GM12878 (cell line): Measurements from ENCODE around the gene SRP14. TPM values are rescaled to one million over a fixed set of nuclear protein-coding genes. Genes with fewer than 3 reads are reported as not detected.
A peak's percentile ranks its signal among the peaks of the same experiment; 100 is the strongest.

Experiments
- ATF7 ChIP-seq: fragments of 450-650 bp; IDR thresholded peaks from 2 replicates; pipeline ENCODE4 v1.6.1; 2016; ENCODE audit warnings: low read depth, mild to moderate bottlenecking
- CBFB ChIP-seq: IDR thresholded peaks from 2 replicates; pipeline ENCODE4 v1.6.1; 2016; ENCODE audit warnings: antibody characterized with exemption, low read depth
- DPF2 ChIP-seq: fragments of 450-650 bp; IDR thresholded peaks from 2 replicates; pipeline ENCODE4 v1.6.1; 2017; ENCODE audit warnings: mild to moderate bottlenecking
- EGR1 ChIP-seq, 2 experiments: IDR thresholded peaks; 1 replicate in 1 of 2; 2 replicates in 1 of 2; pipeline ENCODE4 v1.6.1; 2011 to 2012; ENCODE audit warnings: low read depth in 2 of 2, low read length in 2 of 2, borderline replicate concordance in 1 of 2, mild to moderate bottlenecking in 1 of 2, moderate library complexity in 1 of 2
- GATAD2B ChIP-seq: fragments of 450-650 bp; conservative IDR thresholded peaks from 2 replicates; pipeline ENCODE4 v1.6.1; 2017; ENCODE audit warnings: low read depth, mild to moderate bottlenecking, moderate library complexity
- HDGF ChIP-seq: fragments of 450-650 bp; IDR thresholded peaks from 2 replicates; pipeline ENCODE4 v1.6.1; 2016; ENCODE audit warnings: antibody characterized with exemption
- LARP7 ChIP-seq: fragments of 450-650 bp; IDR thresholded peaks from 2 replicates; pipeline ENCODE4 v1.6.1; 2017; ENCODE audit warnings: mild to moderate bottlenecking
- MEF2A ChIP-seq: IDR thresholded peaks from 2 replicates; pipeline ENCODE4 v1.6.1; 2011; ENCODE audit warnings: low read depth, mild to moderate bottlenecking, low read length, moderate library complexity; ENCODE audit not compliant: insufficient read depth
- MEF2B ChIP-seq: fragments of 450-650 bp; IDR thresholded peaks from 2 replicates; pipeline ENCODE4 v1.6.1; 2018; ENCODE audit warnings: mild to moderate bottlenecking, moderate library complexity; ENCODE audit not compliant: partially characterized antibody, poor library complexity, severe bottlenecking
- MTA2 ChIP-seq: fragments of 450-650 bp; IDR thresholded peaks from 2 replicates; pipeline ENCODE4 v1.6.1; 2016; ENCODE audit warnings: low read depth, mild to moderate bottlenecking, moderate library complexity
- NFXL1 ChIP-seq: fragments of 450-650 bp; IDR thresholded peaks from 2 replicates; pipeline ENCODE4 v1.6.1; 2017; ENCODE audit warnings: antibody characterized with exemption, mild to moderate bottlenecking, borderline replicate concordance
- NR2C2 ChIP-seq: IDR thresholded peaks from 2 replicates; pipeline ENCODE4 v1.6.1; 2011; ENCODE audit warnings: borderline replicate concordance, low read depth; ENCODE audit not compliant: control insufficient read depth, insufficient read length
- NR2F1 ChIP-seq: fragments of 450-650 bp; conservative IDR thresholded peaks from 2 replicates; pipeline ENCODE4 v1.6.1; 2017; ENCODE audit warnings: mild to moderate bottlenecking
- PAX5 ChIP-seq: IDR thresholded peaks from 2 replicates; pipeline ENCODE4 v1.6.1; 2011; ENCODE audit warnings: low read depth, low read length, borderline replicate concordance
- POLR2A ChIP-seq: IDR thresholded peaks from 2 replicates; pipeline ENCODE4 v1.6.1; 2011; ENCODE audit warnings: low read depth, mild to moderate bottlenecking, low read length
- POU2F2 ChIP-seq: IDR thresholded peaks from 3 replicates; pipeline ENCODE4 v1.6.1; 2011; ENCODE audit warnings: low read depth, mild to moderate bottlenecking, low read length, borderline replicate concordance
- RB1 ChIP-seq: fragments of 450-650 bp; formaldehyde crosslinking; IDR thresholded peaks from 2 replicates; pipeline ENCODE4 v1.6.1; 2017; ENCODE audit warnings: mild to moderate bottlenecking, borderline replicate concordance
- SIX5 ChIP-seq: IDR thresholded peaks from 2 replicates; pipeline ENCODE4 v1.6.1; 2011; ENCODE audit warnings: mild to moderate bottlenecking, low read depth, low read length, moderate library complexity; ENCODE audit not compliant: severe bottlenecking
- SP1 ChIP-seq: IDR thresholded peaks from one replicate; pipeline ENCODE4 v1.6.1; 2011; ENCODE audit warnings: low read depth, low read length
- YY1 ChIP-seq: IDR thresholded peaks from 2 replicates; pipeline ENCODE4 v1.6.1; 2011; ENCODE audit warnings: low read depth, mild to moderate bottlenecking, low read length
- ZNF207 ChIP-seq: fragments of 450-650 bp; IDR thresholded peaks from 2 replicates; pipeline ENCODE4 v1.6.1; 2014; ENCODE audit warnings: antibody characterized with exemption, mild to moderate bottlenecking, borderline replicate concordance
- ZNF217 ChIP-seq: fragments of 450-650 bp; IDR thresholded peaks from 2 replicates; pipeline ENCODE4 v1.6.1; 2017; ENCODE audit warnings: antibody characterized with exemption, mild to moderate bottlenecking
- ZNF24 ChIP-seq: fragments of 450-650 bp; IDR thresholded peaks from 2 replicates; pipeline ENCODE4 v1.6.1; 2017; ENCODE audit warnings: antibody characterized with exemption, mild to moderate bottlenecking
- polyA plus RNA-seq, 11 experiments: library from polyadenylated mRNA; depleted of rRNA in 4 of 11; unstranded in 6 of 11; stranded (reverse) in 5 of 11; fragments of >200 nt; fragmentation: Nextera tagmentation in 4 of 11; fragmentation: Illumina TruSeq in 1 of 11; extraction: Ambion mirVana in 4 of 11; extraction: Trizol in 1 of 11; gene quantifications; 1 replicate in 1 of 11; 2 replicates in 10 of 11; pipeline versions ENCODE4 v1.2.1 to v1.2.3, GENCODE V29; 2011 to 2016; ENCODE audit warnings: inconsistent platforms in 2 of 11, missing spikeins in 2 of 11, low read depth in 1 of 11
- total RNA-seq, 4 experiments: library from RNA; depleted of rRNA in 3 of 4; stranded (reverse); fragments of >200 nt in 3 of 4; fragmentation: Illumina TruSeq in 1 of 4; extraction: Trizol in 1 of 4; gene quantifications; 2 replicates each; pipeline versions ENCODE4 v1.2.1 to v1.2.3, GENCODE V29; 2013 to 2021
- TF ChIP-seq, protein P1 (sequence below): fragments of 450-650 bp; IDR thresholded peaks from 2 replicates; pipeline ENCODE4 v1.6.1; 2017; ENCODE audit warnings: low read depth, mild to moderate bottlenecking, moderate library complexity
- TF ChIP-seq, protein P2 (sequence below): fragments of 450-650 bp; IDR thresholded peaks from 2 replicates; pipeline ENCODE4 v1.6.1; 2017; ENCODE audit warnings: mild to moderate bottlenecking, moderate library complexity

SRP14 gene
- total and polyA plus RNA-seq, 10 of the 15 experiments (the other 5 are each of a cell fraction or from before 2014, with no cell fraction given), result 141 to 1,182 (median 493) TPM

DNA sequence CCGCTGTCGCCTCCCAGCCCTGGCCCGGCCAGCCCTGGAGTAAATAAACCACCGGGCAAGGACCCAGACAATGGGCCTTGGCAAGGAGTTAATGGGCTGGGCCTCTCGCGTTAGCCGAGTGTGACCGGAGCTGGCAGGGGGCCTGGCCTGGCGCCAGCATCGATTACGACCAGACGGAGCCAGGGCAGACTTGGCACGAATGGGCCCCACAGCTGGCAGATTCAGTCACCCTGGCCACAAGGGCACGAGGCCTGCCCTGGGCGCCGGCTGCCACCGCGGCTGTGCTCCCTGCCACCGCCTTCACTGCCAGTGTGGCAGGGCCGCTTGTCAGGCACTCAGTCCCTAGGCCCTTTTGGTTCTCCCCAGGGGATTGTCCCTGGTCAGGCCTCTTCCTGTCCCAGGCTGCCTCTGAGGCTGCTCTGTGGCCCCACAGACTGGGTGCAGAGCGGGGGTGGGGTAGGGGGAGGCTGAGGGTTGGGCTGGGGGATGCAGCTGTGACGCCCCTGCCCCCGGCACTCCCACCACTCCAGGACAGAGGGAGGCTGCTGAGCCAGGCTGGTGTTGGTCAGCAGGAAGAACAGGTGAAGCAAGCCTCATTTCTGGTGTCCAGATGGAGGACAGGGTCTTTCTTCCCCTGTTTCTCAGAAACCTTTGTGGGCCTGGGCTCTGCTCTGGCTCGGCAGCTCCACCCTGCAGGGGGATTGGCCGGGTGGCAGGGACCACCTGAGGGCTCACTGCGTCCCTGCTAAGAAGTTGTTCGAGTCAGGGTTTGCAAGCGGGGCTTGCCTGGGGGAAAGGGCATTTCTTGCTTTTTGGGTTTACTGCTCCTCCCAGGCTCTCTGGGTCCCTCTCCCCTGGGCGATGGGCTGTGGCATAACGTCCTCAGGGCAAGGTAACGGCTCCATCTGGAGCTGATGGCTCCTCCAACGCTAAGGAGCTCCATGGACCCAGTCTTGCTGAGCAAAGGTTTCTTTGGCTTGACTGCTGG lies 30.5 kb upstream of the SRP14 start (continued):
- TF ChIP-seq SP1, result peak; percentile 58
- TF ChIP-seq HDGF, result peak; percentile 88; the same call in 1 of the 2 replicates
- peak; percentile 83; the same call in 1 of the 2 replicates for TF ChIP-seq RB1
- TF ChIP-seq ZNF217, result peak; percentile 76
- peak; percentile 62 for TF ChIP-seq MTA2
- peak; percentile 72; the same call in 1 of the 2 replicates for TF ChIP-seq ZNF207
- no peak for TF ChIP-seq SIX5
- 0 out of 2 replicates have a peak, but pooled peaks have one; percentile 52 for TF ChIP-seq CBFB
- TF ChIP-seq ATF7, result no peak
- peak; percentile 79 for TF ChIP-seq POLR2A
- no peak for TF ChIP-seq NR2C2
- TF ChIP-seq ZNF24, result 0 out of 2 replicates have a peak, but pooled peaks have one; percentile 12
- TF ChIP-seq DPF2, result peak; percentile 95
- TF ChIP-seq LARP7, result peak; percentile 71
- no peak for TF ChIP-seq NFXL1
- TF ChIP-seq YY1, result peak; percentile 46
- peak; percentile 90; the same call in 1 of the 2 replicates for TF ChIP-seq PAX5
- no peak for TF ChIP-seq MEF2A
- TF ChIP-seq, protein P1, sequence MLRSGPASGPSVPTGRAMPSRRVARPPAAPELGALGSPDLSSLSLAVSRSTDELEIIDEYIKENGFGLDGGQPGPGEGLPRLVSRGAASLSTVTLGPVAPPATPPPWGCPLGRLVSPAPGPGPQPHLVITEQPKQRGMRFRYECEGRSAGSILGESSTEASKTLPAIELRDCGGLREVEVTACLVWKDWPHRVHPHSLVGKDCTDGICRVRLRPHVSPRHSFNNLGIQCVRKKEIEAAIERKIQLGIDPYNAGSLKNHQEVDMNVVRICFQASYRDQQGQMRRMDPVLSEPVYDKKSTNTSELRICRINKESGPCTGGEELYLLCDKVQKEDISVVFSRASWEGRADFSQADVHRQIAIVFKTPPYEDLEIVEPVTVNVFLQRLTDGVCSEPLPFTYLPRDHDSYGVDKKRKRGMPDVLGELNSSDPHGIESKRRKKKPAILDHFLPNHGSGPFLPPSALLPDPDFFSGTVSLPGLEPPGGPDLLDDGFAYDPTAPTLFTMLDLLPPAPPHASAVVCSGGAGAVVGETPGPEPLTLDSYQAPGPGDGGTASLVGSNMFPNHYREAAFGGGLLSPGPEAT, result peak; percentile 43; the same call in 1 of the 2 replicates
- TF ChIP-seq, protein P2, sequence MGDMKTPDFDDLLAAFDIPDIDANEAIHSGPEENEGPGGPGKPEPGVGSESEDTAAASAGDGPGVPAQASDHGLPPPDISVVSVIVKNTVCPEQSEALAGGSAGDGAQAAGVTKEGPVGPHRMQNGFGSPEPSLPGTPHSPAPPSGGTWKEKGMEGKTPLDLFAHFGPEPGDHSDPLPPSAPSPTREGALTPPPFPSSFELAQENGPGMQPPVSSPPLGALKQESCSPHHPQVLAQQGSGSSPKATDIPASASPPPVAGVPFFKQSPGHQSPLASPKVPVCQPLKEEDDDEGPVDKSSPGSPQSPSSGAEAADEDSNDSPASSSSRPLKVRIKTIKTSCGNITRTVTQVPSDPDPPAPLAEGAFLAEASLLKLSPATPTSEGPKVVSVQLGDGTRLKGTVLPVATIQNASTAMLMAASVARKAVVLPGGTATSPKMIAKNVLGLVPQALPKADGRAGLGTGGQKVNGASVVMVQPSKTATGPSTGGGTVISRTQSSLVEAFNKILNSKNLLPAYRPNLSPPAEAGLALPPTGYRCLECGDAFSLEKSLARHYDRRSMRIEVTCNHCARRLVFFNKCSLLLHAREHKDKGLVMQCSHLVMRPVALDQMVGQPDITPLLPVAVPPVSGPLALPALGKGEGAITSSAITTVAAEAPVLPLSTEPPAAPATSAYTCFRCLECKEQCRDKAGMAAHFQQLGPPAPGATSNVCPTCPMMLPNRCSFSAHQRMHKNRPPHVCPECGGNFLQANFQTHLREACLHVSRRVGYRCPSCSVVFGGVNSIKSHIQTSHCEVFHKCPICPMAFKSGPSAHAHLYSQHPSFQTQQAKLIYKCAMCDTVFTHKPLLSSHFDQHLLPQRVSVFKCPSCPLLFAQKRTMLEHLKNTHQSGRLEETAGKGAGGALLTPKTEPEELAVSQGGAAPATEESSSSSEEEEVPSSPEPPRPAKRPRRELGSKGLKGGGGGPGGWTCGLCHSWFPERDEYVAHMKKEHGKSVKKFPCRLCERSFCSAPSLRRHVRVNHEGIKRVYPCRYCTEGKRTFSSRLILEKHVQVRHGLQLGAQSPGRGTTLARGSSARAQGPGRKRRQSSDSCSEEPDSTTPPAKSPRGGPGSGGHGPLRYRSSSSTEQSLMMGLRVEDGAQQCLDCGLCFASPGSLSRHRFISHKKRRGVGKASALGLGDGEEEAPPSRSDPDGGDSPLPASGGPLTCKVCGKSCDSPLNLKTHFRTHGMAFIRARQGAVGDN, result peak; percentile 99
- TF ChIP-seq MEF2B, result peak; percentile 99
- TF ChIP-seq EGR1 (IDR thresholded peaks at IDR 0.05; ENCODE audit: borderline replicate concordance in 1 of 2, low read depth in 2 of 2, low read length in 2 of 2), result peak in 1 of 2 experiments; percentile 60; a peak in 1 of 3 replicates
- peak; percentile 83 for TF ChIP-seq NR2F1
- TF ChIP-seq GATAD2B, result peak; percentile 99
- TF ChIP-seq POU2F2, result peak; percentile 52; the same call in 1 of the 3 replicates
